A549 (cell line): ENCODE measurements around the gene FNTB. TPM values are rescaled to one million over a fixed set of nuclear protein-coding genes. Genes with fewer than 3 reads are reported as not detected.

Source experiments
- ATAC-seq, 2 experiments: fragments of 200-7000 bp in 1 of 2; fragments of >200 bp in 1 of 2; cut with Nextera tagmentation in 1 of 2; cut with Tn5 transposase in 1 of 2; 3 replicates each; pipeline versions ENCODE4 v1.8.0 to v1.9.1; 2018 to 2020; ENCODE audit warnings: mild to moderate bottlenecking in 1 of 2, moderate library complexity in 1 of 2
- CTCF ChIA-PET: fragments of 300-600 bp; sonication (Branson Sonifier 250); formaldehyde crosslinking; extraction: SDS; loops from one replicate; lab custom pipeline; 2021; ENCODE audit warnings: antibody characterized with exemption, inconsistent platforms; lab: Yijun Ruan, JAX
- POLR2A ChIA-PET: fragments of 350-600 bp; formaldehyde crosslinking; extraction: SDS; loops from one replicate; lab custom pipeline; 2021; ENCODE audit warnings: antibody characterized with exemption, inconsistent platforms; lab: Yijun Ruan, JAX
- DNase-seq, 2 experiments: peaks; one replicate each; pipeline versions ENCODE4 v3.0.0 to v3.0.0-alpha.2; 2011 to 2016; ENCODE audit warnings: low read depth in 1 of 2, low spot score in 1 of 2
- FAIRE-seq: peaks from 2 replicates; lab custom pipeline; 2011; peaks lifted over from hg19 to GRCh38; lab: Jason Lieb, UNC
- H3K27ac ChIP-seq, 2 experiments: fragments of >200 bp; sonication (Bioruptor Twin); formaldehyde crosslinking; 3 replicates each; pipeline ENCODE4 v1.5.1; 2016 to 2017
- H3K4me1 ChIP-seq: fragments of >200 bp; sonication (Bioruptor Twin); formaldehyde crosslinking; 3 replicates; pipeline ENCODE4 v1.6.1; 2016
- H3K4me2 ChIP-seq: fragments of >200 bp; sonication (Bioruptor Twin); formaldehyde crosslinking; 3 replicates; pipeline ENCODE4 v1.6.1; 2016
- H3K4me3 ChIP-seq: fragments of >200 bp; sonication (Bioruptor Twin); formaldehyde crosslinking; 3 replicates; pipeline ENCODE4 v1.5.1; 2016
- H3K9me3 ChIP-seq: fragments of >200 bp; sonication (Bioruptor Twin); formaldehyde crosslinking; 3 replicates; pipeline ENCODE4 v1.6.1; 2016
- BHLHE40 ChIP-seq: IDR thresholded peaks from 2 replicates; pipeline ENCODE4 v1.6.1; 2012; ENCODE audit warnings: low read depth, low read length, inconsistent platforms
- CBX2 ChIP-seq: fragments of 200-600 bp; sonication (generic); IDR thresholded peaks from 2 replicates; pipeline ENCODE4 v1.6.1; 2016; ENCODE audit warnings: low read depth, mild to moderate bottlenecking, borderline replicate concordance
- CBX8 ChIP-seq: fragments of 200-600 bp; sonication (generic); IDR thresholded peaks from 2 replicates; pipeline ENCODE4 v1.6.1; 2016
- CHD4 ChIP-seq: fragments of 200-600 bp; sonication (generic); IDR thresholded peaks from 2 replicates; pipeline ENCODE4 v1.6.1; 2016; ENCODE audit warnings: antibody characterized with exemption, mild to moderate bottlenecking, borderline replicate concordance
- CTCF ChIP-seq: fragments of >200 bp; sonication (Bioruptor Twin); formaldehyde crosslinking; IDR thresholded peaks from 3 replicates; pipeline ENCODE4 v1.5.1; 2016
- EHF ChIP-seq: fragments of 250-450 bp; sonication (Bioruptor Pico); IDR thresholded peaks from 2 replicates; pipeline ENCODE4 v1.5.0; 2020; ENCODE audit warnings: mild to moderate bottlenecking
- EP300 ChIP-seq, 2 experiments: fragments of >200 bp; sonication (Bioruptor Twin); formaldehyde crosslinking; IDR thresholded peaks; 2 replicates in 1 of 2; 3 replicates in 1 of 2; pipeline ENCODE4 v1.6.1; 2016 to 2017
- FOSL2 ChIP-seq, 2 experiments: fragments of 450-650 bp in 1 of 2; fragments of >200 bp in 1 of 2; sonication (Bioruptor Twin) in 1 of 2; formaldehyde crosslinking; IDR thresholded peaks; 2 replicates each; pipeline versions ENCODE4 v1.5.0 to v1.6.1; 2016 to 2020; ENCODE audit warnings: mild to moderate bottlenecking in 1 of 2, moderate library complexity in 1 of 2
- FOXS1 ChIP-seq: fragments of 250-450 bp; sonication (Bioruptor Pico); IDR thresholded peaks from 2 replicates; pipeline ENCODE4 v1.5.0; 2020; ENCODE audit warnings: mild to moderate bottlenecking, moderate library complexity
- HDAC2 ChIP-seq: fragments of 200-600 bp; sonication (generic); IDR thresholded peaks from 2 replicates; pipeline ENCODE4 v1.6.1; 2016
- HOXA7 ChIP-seq: fragments of 250-450 bp; sonication (Bioruptor Pico); IDR thresholded peaks from 2 replicates; pipeline ENCODE4 v1.5.0; 2020; ENCODE audit warnings: mild to moderate bottlenecking, moderate library complexity
- HOXB13 ChIP-seq: fragments of 250-450 bp; sonication (Bioruptor Pico); IDR thresholded peaks from 2 replicates; pipeline ENCODE4 v1.5.0; 2020; ENCODE audit warnings: low read depth, mild to moderate bottlenecking, moderate library complexity
- JUNB ChIP-seq: fragments of >200 bp; sonication (Bioruptor Twin); formaldehyde crosslinking; IDR thresholded peaks from 2 replicates; pipeline ENCODE4 v1.6.1; 2016
- KDM5A ChIP-seq: fragments of 200-600 bp; sonication (generic); IDR thresholded peaks from 2 replicates; pipeline ENCODE4 v1.6.1; 2016; ENCODE audit warnings: antibody characterized with exemption, mild to moderate bottlenecking
- MAX ChIP-seq: IDR thresholded peaks from 2 replicates; pipeline ENCODE4 v1.6.1; 2012
- PBX3 ChIP-seq: IDR thresholded peaks from 2 replicates; pipeline ENCODE4 v1.6.1; 2012
- POLR2A ChIP-seq: IDR thresholded peaks from 2 replicates; pipeline ENCODE4 v1.6.1; 2012; ENCODE audit warnings: mild to moderate bottlenecking, low read length
- POLR2AphosphoS2 ChIP-seq: conservative IDR thresholded peaks from 2 replicates; pipeline ENCODE4 v1.6.1; 2012; ENCODE audit warnings: low read length, improper control_type of control experiment, inconsistent platforms
- RAD21 ChIP-seq, 2 experiments: fragments of >200 bp in 1 of 2; sonication (Bioruptor Twin) in 1 of 2; formaldehyde crosslinking in 1 of 2; IDR thresholded peaks in 1 of 2; conservative IDR thresholded peaks in 1 of 2; 2 replicates in 1 of 2; 3 replicates in 1 of 2; pipeline ENCODE4 v1.6.1; 2012 to 2018; ENCODE audit warnings: inconsistent platforms in 1 of 2
- RFX5 ChIP-seq: fragments of 450-650 bp; IDR thresholded peaks from 2 replicates; pipeline ENCODE4 v1.7.1; 2014; ENCODE audit warnings: antibody characterized with exemption, mild to moderate bottlenecking, moderate library complexity
- ZNF302 ChIP-seq: fragments of 250-450 bp; sonication (Bioruptor Pico); IDR thresholded peaks from 2 replicates; pipeline ENCODE4 v1.9.0; 2021; ENCODE audit warnings: inconsistent platforms, mild to moderate bottlenecking, moderate library complexity
- WGBS: methylation state at CpG from one replicate; pipeline ENCODE4 v1.1.6; 2017; ENCODE audit errors: missing lambda C conversion rate; 5-methylcytosine and 5-hydroxymethylcytosine counted together
- polyA plus RNA-seq, 4 experiments: library from polyadenylated mRNA; depleted of rRNA in 3 of 4; stranded (reverse); fragments of >200 nt; fragmentation: RNase III in 1 of 4; extraction: RNeasy Plus Mini Kit Qiagen cat#74134 plus additional on column Dnase treatment in 1 of 4; gene quantifications; 2 replicates in 3 of 4; 3 replicates in 1 of 4; pipeline ENCODE4 v1.2.3, GENCODE V29; 2011 to 2017

The FNTB gene
- polyA plus RNA-seq, 2 of the 4 experiments (the other 2 are of a cell fraction) = 28.5 to 41.9 TPM

GRCh38 chr14:65041434-65041915, 54.8 kb downstream of the FNTB start:
- CTCF ChIA-PET = interaction anchor here (0.8 to 1.6 kb wide), 2 partner anchors 10 kb away, joined by 3 to 4 read pairs; no protein-coding TSS in a partner anchor
- no peak overlapping the region for H3K4me2 ChIP-seq
- 93% methylated on average over 7 of the region's 7 CpGs for WGBS
- TF ChIP-seq EP300 (IDR thresholded peaks at IDR 0.05) = no peak
- TF ChIP-seq BHLHE40 = no peak
- TF ChIP-seq ZNF302 = no peak
- TF ChIP-seq, all 56 proteins: peak for 0
- DNase-seq (no peak), ATAC-seq (no peak), FAIRE-seq (no peak)
- no peak overlapping the region for H3K4me3 ChIP-seq
- no peaks in the 10 kb centered on the region for H3K4me1 ChIP-seq
- POLR2A ChIA-PET = no interaction called here
- H3K9me3 ChIP-seq = no peaks in the 10 kb centered on the region
- H3K27ac ChIP-seq = no peak overlapping the region

GRCh38 chr14:65042296-65042695, 55.6 kb downstream of the FNTB start:
- no peak overlapping the region for H3K4me2 ChIP-seq
- no peak for FAIRE-seq
- WGBS = 88% methylated on average over 3 of the region's 3 CpGs
- no peak overlapping the region for H3K27ac ChIP-seq
- TF ChIP-seq CTCF = no peak
- TF ChIP-seq ZNF302 = no peak
- TF ChIP-seq POLR2A = no peak
- TF ChIP-seq RAD21 (conservative IDR thresholded peaks at IDR 0.05 in 1 of 2, IDR thresholded peaks at IDR 0.05 in 1 of 2) = no peak
- TF ChIP-seq MAX = no peak
- TF ChIP-seq RFX5 = no peak
- no peak for TF ChIP-seq HOXB13 (CRISPR knock-in tag)
- TF ChIP-seq POLR2AphosphoS2 = no peak
- no peak for TF ChIP-seq CBX8
- no peak for TF ChIP-seq EHF (CRISPR knock-in tag)
- POLR2A ChIA-PET = no interaction called here
- H3K4me1 ChIP-seq = no peaks in the 10 kb centered on the region
- H3K9me3 ChIP-seq = no peaks in the 10 kb centered on the region
- CTCF ChIA-PET = interaction anchor here (1.6 kb wide), 1 partner anchor 10 kb away, joined by 4 read pairs; no protein-coding TSS in a partner anchor
- no peak overlapping the region for H3K4me3 ChIP-seq
- ATAC-seq = no peak
- no peak for DNase-seq

- no peak for TF ChIP-seq FOSL2 (IDR thresholded peaks at IDR 0.05)
- no peak for TF ChIP-seq FOSL2 (CRISPR knock-in tag; IDR thresholded peaks at IDR 0.05)
- no peak for TF ChIP-seq EP300 (IDR thresholded peaks at IDR 0.05)
- no peak for TF ChIP-seq CBX2
- TF ChIP-seq CTCF = no peak
- TF ChIP-seq HDAC2 = no peak
- TF ChIP-seq CBX8 = no peak
- TF ChIP-seq HOXA7 = no peak
- no peak for TF ChIP-seq KDM5A
- no peak for TF ChIP-seq CHD4
- TF ChIP-seq PBX3 = no peak
- TF ChIP-seq FOXS1 (CRISPR knock-in tag) = no peak
- no peak for TF ChIP-seq POLR2A
- TF ChIP-seq JUNB = no peak
- H3K4me3 ChIP-seq = no peak overlapping the region
- ChIA-PET POLR2A (no interaction called here), CTCF (interaction anchor here (0.6 to 1.6 kb wide), 2 partner anchors 9 to 239 kb away, joined by 3 to 4 read pairs; no protein-coding TSS in a partner anchor)
- WGBS = 93% methylated on average over 8 of the region's 8 CpGs
- FAIRE-seq (no peak), ATAC-seq (no peak), DNase-seq (no peak)
- no peaks in the 10 kb centered on the region for H3K4me1 ChIP-seq
- H3K27ac ChIP-seq = no peak overlapping the region
- no peak overlapping the region for H3K4me2 ChIP-seq
- H3K9me3 ChIP-seq = no peaks in the 10 kb centered on the region
Measured at GRCh38 chr14:65042731-65043372, 56.2 kb downstream of the FNTB start.
